GM23338 (cell line): ENCODE measurements around the gene GP1BB. TPM values are rescaled to one million over a fixed set of nuclear protein-coding genes. Genes with fewer than 3 reads are reported as not detected.

Experiments used
- ATAC-seq: fragments of 200-7000 bp; cut with Tn5 transposase; 3 replicates; pipeline ENCODE4 v1.9.1; 2020
- DNase-seq: peaks from one replicate; pipeline ENCODE4 v3.0.0-alpha.2; 2015; ENCODE audit warnings: low spot score
- H2AFZ ChIP-seq: fragments of 200-600 bp; sonication (generic); 2 replicates; pipeline ENCODE4 v1.8.0; 2016; ENCODE audit warnings: antibody characterized with exemption, mild to moderate bottlenecking, moderate library complexity
- H3F3A ChIP-seq: fragments of 200-600 bp; sonication (generic); replicated peaks from 2 replicates; pipeline ENCODE4 v1.8.0; 2017; ENCODE audit warnings: antibody characterized with exemption, mixed run types, low read depth
- H3K27ac ChIP-seq: fragments of 200-600 bp; sonication (generic); 2 replicates; pipeline ENCODE4 v1.6.1; 2016; ENCODE audit warnings: low read depth
- H3K27me3 ChIP-seq: fragments of 200-600 bp; sonication (generic); 2 replicates; pipeline ENCODE4 v1.8.0; 2016; ENCODE audit warnings: mild to moderate bottlenecking, mixed run types, moderate library complexity; ENCODE audit not compliant: insufficient read depth
- H3K36me3 ChIP-seq: fragments of 200-600 bp; sonication (generic); 2 replicates; pipeline ENCODE4 v1.8.0; 2016; ENCODE audit warnings: mild to moderate bottlenecking; ENCODE audit not compliant: insufficient read depth
- H3K4me1 ChIP-seq: fragments of 200-600 bp; sonication (generic); 2 replicates; pipeline ENCODE4 v1.8.0; 2016; ENCODE audit warnings: mild to moderate bottlenecking, moderate library complexity; ENCODE audit not compliant: insufficient read depth
- H3K4me2 ChIP-seq: fragments of 200-600 bp; sonication (generic); 2 replicates; pipeline ENCODE4 v1.7.1; 2017; ENCODE audit warnings: mixed run types
- H3K4me3 ChIP-seq: fragments of 200-600 bp; sonication (generic); 2 replicates; pipeline ENCODE4 v1.6.1; 2016; ENCODE audit warnings: mixed run types
- H3K79me2 ChIP-seq: fragments of 200-600 bp; sonication (generic); replicated peaks from 2 replicates; pipeline ENCODE4 v1.8.0; 2017; ENCODE audit warnings: mild to moderate bottlenecking; ENCODE audit not compliant: insufficient read depth
- H3K9me2 ChIP-seq: fragments of 200-600 bp; sonication (generic); 2 replicates; pipeline ENCODE4 v1.8.0; 2017; ENCODE audit not compliant: insufficient read depth
- H4K20me1 ChIP-seq: fragments of 200-600 bp; sonication (generic); replicated peaks from 2 replicates; pipeline ENCODE4 v1.8.0; 2017; ENCODE audit warnings: mild to moderate bottlenecking; ENCODE audit not compliant: insufficient read depth
- H3K27ac Mint-ChIP-seq: 2 replicates; pipeline ENCODE4 v1.8.0; 2020; ENCODE audit warnings: inconsistent platforms, mild to moderate bottlenecking, moderate library complexity, mixed read lengths
- H3K27me3 Mint-ChIP-seq: 3 replicates; pipeline ENCODE4 v1.8.0; 2022; ENCODE audit warnings: low read depth, mild to moderate bottlenecking, moderate library complexity, mixed read lengths, inconsistent platforms; ENCODE audit not compliant: insufficient read depth, poor library complexity
- H3K36me3 Mint-ChIP-seq: 3 replicates; pipeline ENCODE4 v1.8.0; 2021; ENCODE audit warnings: low read depth, mild to moderate bottlenecking, inconsistent platforms, moderate library complexity, mixed read lengths
- H3K4me1 Mint-ChIP-seq: 3 replicates; pipeline ENCODE4 v1.8.0; 2020; ENCODE audit warnings: mild to moderate bottlenecking, inconsistent platforms, mixed read lengths
- H3K4me3 Mint-ChIP-seq: 3 replicates; pipeline ENCODE4 v1.8.0; 2021; ENCODE audit warnings: moderate library complexity, mild to moderate bottlenecking, inconsistent platforms, mixed read lengths
- H3K9me3 Mint-ChIP-seq: 3 replicates; pipeline ENCODE4 v1.8.0; 2020; ENCODE audit warnings: moderate library complexity, mild to moderate bottlenecking, inconsistent platforms, mixed read lengths
- CREB1 ChIP-seq: fragments of 250-450 bp; sonication (Bioruptor Pico); IDR thresholded peaks from 2 replicates; pipeline ENCODE4 v1.5.0; 2020; ENCODE audit warnings: low read depth, mild to moderate bottlenecking, moderate library complexity
- EZH2 ChIP-seq: fragments of 200-600 bp; sonication (generic); IDR thresholded peaks from one replicate; pipeline ENCODE4 v1.8.0; 2017; ENCODE audit warnings: antibody characterized with exemption, mild to moderate bottlenecking, low read depth; ENCODE audit not compliant: unreplicated experiment
- EZH2phosphoT487 ChIP-seq: fragments of 200-600 bp; sonication (generic); IDR thresholded peaks from one replicate; pipeline ENCODE4 v1.8.1; 2018; ENCODE audit warnings: antibody characterized with exemption; ENCODE audit not compliant: unreplicated experiment
- NANOG ChIP-seq: IDR thresholded peaks from 2 replicates; pipeline ENCODE4 v1.6.1; 2016; ENCODE audit warnings: antibody characterized with exemption, borderline replicate concordance
- POLR2AphosphoS5 ChIP-seq: IDR thresholded peaks from 2 replicates; pipeline ENCODE4 v1.6.1; 2016; ENCODE audit warnings: antibody characterized with exemption, low read depth
- STAT1 ChIP-seq: IDR thresholded peaks from one replicate; pipeline ENCODE4 v1.6.1; 2016; ENCODE audit warnings: antibody characterized with exemption; ENCODE audit not compliant: unreplicated experiment
- ZNF462 ChIP-seq: fragments of 250-450 bp; sonication (Bioruptor Pico); IDR thresholded peaks from 2 replicates; pipeline ENCODE4 v1.5.0; 2020; ENCODE audit warnings: mild to moderate bottlenecking, moderate library complexity
- polyA plus RNA-seq: library from polyadenylated mRNA; unstranded; fragments of >200 nt; fragmentation: Nextera tagmentation; extraction: Ambion mirVana; gene quantifications from 2 replicates; pipeline ENCODE4 v1.2.1, GENCODE V29; 2016
- total RNA-seq: library from RNA; depleted of rRNA; stranded (reverse); fragments of >200 nt; shearing (Covaris generic); gene quantifications from 2 replicates; pipeline ENCODE4 v1.2.3, GENCODE V29; 2014
- TF ChIP-seq, protein P1 (sequence below), 2 experiments: fragments of 200-600 bp in 1 of 2; sonication (generic) in 1 of 2; conservative IDR thresholded peaks; 2 replicates each; pipeline versions ENCODE4 v1.5.1 to v1.6.1; 2016 to 2017; ENCODE audit warnings: antibody characterized with exemption in 2 of 2, low read depth in 2 of 2, mild to moderate bottlenecking in 2 of 2, moderate library complexity in 1 of 2
- TF ChIP-seq, protein P2 (sequence below): IDR thresholded peaks from 2 replicates; pipeline ENCODE4 v1.6.1; 2016; ENCODE audit warnings: antibody characterized with exemption

Gene GP1BB
- total and polyA plus RNA-seq, 2 experiments from 2014 or later = 0.53 to 1.3 TPM

DNA sequence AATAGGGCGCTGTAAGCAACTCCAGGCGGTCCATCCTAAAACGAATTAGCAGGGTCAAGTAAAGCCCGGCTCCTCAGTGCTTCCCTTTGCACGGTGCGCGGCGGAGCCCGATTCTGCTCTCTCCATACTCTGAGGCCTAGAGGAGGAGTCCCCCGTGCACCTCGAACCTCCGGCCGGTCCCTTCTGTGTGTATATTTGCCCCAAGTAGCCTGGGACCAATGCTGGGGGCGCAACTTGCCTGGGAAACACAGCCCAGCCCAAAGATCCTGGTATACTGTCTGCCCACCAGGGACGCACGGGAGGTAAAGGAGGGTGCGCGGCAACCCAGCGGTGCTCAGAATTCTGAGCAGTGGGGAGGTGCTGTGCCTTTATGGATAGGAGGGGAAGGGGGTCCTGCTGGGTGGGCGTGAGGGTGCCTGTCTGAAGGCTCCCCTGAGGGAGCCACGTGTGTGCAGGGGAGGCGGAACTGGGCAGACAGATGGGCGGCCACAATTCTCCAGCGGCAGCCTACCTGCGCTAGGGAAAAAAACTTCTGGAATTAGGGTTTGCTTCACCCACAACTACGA, 32.5 kb downstream of the GP1BB start:
- Histone ChIP-seq H3K79me2 (no peaks in the 10 kb centered on the region), H3F3A (peaks cover 13% of the 10 kb centered on the region; the same call in 1 of the 2 replicates), H3K4me3 (peak overlapping the region; percentile 53), H3K4me1 (peaks cover 17% of the 10 kb centered on the region), H3K4me2 (peak overlapping the region; percentile 78), H3K36me3 (no peaks in the 10 kb centered on the region), H3K9me2 (no peaks in the 10 kb centered on the region), H3K27ac (no peak overlapping the region), H2AFZ (peak overlapping the region; percentile 78; the same call in 1 of the 2 replicates), H3K27me3 (peaks cover 82% of the 10 kb centered on the region), H4K20me1 (peaks cover 9% of the 10 kb centered on the region)
- TF ChIP-seq EZH2 = peak; percentile 99
- no peak for TF ChIP-seq CREB1 (CRISPR knock-in tag)
- peak; percentile 55 for TF ChIP-seq EZH2phosphoT487
- H3K27ac Mint-ChIP-seq = no peak overlapping the region
- ATAC-seq (peak; percentile 4), DNase-seq (peak; percentile 55)
- H3K27me3 Mint-ChIP-seq = peaks cover 82% of the 10 kb centered on the region
- H3K36me3 Mint-ChIP-seq = peaks cover 5% of the 10 kb centered on the region; the same call in 1 of the 3 replicates
- peak overlapping the region; percentile 54 for H3K4me3 Mint-ChIP-seq
- H3K4me1 Mint-ChIP-seq = peaks cover 20% of the 10 kb centered on the region
- no peaks in the 10 kb centered on the region; the same call in 2 of the 3 replicates for H3K9me3 Mint-ChIP-seq

DNA sequence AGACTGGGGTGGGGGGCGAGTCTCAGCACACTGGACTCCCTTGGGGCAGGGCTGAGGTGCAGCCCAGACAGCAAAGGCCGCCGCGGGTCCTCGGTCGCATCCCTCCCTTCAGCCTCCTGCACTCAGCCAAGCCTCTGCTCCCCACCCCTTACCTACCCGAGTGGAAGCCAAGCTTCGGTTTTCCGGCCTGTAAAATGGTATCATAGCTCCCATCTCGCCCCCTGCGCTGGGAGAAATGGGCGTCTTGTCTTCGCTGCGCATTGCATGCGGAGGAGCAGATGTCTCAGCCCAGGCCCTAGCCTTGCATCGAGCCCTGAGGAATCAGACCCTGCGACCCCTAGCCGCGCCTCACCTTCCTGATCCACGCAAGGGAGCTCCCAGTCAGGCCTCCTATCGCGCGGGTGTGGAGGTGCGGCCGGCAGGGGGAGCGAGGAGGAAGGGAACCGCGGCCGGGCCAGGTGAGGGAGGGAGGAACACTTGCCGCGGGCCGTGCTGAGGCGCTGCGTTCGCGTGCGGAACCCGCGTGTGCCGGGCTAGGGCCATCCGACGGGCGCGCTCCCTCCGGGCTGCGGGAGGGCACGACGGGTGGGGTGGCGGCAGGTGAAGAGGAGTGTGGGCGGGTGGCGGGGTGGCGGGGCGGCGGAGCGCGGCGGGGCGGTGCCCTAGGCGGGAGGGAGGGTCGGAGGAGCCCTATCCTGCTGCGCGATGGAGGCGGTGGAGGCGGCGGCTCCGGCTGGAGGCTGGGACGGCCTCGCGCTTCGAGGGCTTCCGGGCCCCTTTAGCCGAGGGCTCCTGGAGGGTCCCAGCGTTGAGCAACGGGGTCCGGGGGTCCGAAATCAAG, 33.2 kb downstream of the GP1BB start:
- Mint-ChIP-seq H3K27ac (no peak overlapping the region), H3K36me3 (peaks cover 5% of the 10 kb centered on the region; the same call in 1 of the 3 replicates), H3K4me3 (peak overlapping the region; percentile 34; the same call in 1 of the 3 replicates), H3K4me1 (peaks cover 20% of the 10 kb centered on the region), H3K27me3 (peaks cover 82% of the 10 kb centered on the region), H3K9me3 (no peaks in the 10 kb centered on the region; the same call in 2 of the 3 replicates)
- Histone ChIP-seq H3K27ac (no peak overlapping the region), H3K9me2 (no peaks in the 10 kb centered on the region), H3K4me1 (peaks cover 17% of the 10 kb centered on the region), H4K20me1 (peaks cover 9% of the 10 kb centered on the region), H3K27me3 (peaks cover 89% of the 10 kb centered on the region), H3K4me3 (peak overlapping the region; percentile 53), H3K79me2 (no peaks in the 10 kb centered on the region), H3K4me2 (peak overlapping the region; percentile 78), H2AFZ (0 out of 2 replicates have a peak overlapping the region, but pooled peaks have one; percentile 28), H3K36me3 (no peaks in the 10 kb centered on the region), H3F3A (peaks cover 13% of the 10 kb centered on the region; the same call in 1 of the 2 replicates)
- no peak for TF ChIP-seq NANOG
- no peak for TF ChIP-seq CREB1 (CRISPR knock-in tag)
- no peak for TF ChIP-seq STAT1
- TF ChIP-seq, protein P1, sequence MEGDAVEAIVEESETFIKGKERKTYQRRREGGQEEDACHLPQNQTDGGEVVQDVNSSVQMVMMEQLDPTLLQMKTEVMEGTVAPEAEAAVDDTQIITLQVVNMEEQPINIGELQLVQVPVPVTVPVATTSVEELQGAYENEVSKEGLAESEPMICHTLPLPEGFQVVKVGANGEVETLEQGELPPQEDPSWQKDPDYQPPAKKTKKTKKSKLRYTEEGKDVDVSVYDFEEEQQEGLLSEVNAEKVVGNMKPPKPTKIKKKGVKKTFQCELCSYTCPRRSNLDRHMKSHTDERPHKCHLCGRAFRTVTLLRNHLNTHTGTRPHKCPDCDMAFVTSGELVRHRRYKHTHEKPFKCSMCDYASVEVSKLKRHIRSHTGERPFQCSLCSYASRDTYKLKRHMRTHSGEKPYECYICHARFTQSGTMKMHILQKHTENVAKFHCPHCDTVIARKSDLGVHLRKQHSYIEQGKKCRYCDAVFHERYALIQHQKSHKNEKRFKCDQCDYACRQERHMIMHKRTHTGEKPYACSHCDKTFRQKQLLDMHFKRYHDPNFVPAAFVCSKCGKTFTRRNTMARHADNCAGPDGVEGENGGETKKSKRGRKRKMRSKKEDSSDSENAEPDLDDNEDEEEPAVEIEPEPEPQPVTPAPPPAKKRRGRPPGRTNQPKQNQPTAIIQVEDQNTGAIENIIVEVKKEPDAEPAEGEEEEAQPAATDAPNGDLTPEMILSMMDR (conservative IDR thresholded peaks at IDR 0.05; ENCODE audit: low read depth in 2 of 2) = peak; percentile 53 to 56
- no peak for TF ChIP-seq ZNF462
- peak; percentile 92 for TF ChIP-seq EZH2
- TF ChIP-seq EZH2phosphoT487 = peak; percentile 47
- TF ChIP-seq, protein P2, sequence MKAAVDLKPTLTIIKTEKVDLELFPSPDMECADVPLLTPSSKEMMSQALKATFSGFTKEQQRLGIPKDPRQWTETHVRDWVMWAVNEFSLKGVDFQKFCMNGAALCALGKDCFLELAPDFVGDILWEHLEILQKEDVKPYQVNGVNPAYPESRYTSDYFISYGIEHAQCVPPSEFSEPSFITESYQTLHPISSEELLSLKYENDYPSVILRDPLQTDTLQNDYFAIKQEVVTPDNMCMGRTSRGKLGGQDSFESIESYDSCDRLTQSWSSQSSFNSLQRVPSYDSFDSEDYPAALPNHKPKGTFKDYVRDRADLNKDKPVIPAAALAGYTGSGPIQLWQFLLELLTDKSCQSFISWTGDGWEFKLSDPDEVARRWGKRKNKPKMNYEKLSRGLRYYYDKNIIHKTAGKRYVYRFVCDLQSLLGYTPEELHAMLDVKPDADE = no peak
- no peak for TF ChIP-seq POLR2AphosphoS5
- ATAC-seq (peak; percentile 6), DNase-seq (peak; percentile 73)
